GM12878 (cell line): ENCODE data around the gene SESN1. TPM values are rescaled to one million over a fixed set of nuclear protein-coding genes. Genes with fewer than 3 reads are reported as not detected.

ENCODE experiments used
- ATAC-seq: fragments of 200-7000 bp; cut with Tn5 transposase; 3 replicates; pipeline ENCODE4 v1.9.1; 2020; ENCODE audit warnings: mild to moderate bottlenecking, moderate library complexity
- BruUV-seq: library from RNA; stranded (reverse); fragments of 400-500 nt; replicated peaks from 2 replicates; lab custom pipeline; 2021; lab: Mats Ljungman, UMichigan
- CTCF ChIA-PET: fragments of 300-600 bp; sonication (Branson Sonifier 250); formaldehyde crosslinking; extraction: SDS; loops from one replicate; lab custom pipeline; 2021; ENCODE audit warnings: inconsistent platforms; lab: Yijun Ruan, JAX
- POLR2A ChIA-PET: fragments of 350-600 bp; formaldehyde crosslinking; extraction: SDS; loops from one replicate; lab custom pipeline; 2021; ENCODE audit warnings: inconsistent platforms; lab: Charles Lee
- RAD21 ChIA-PET: fragments of 300-600 bp; sonication (Branson Sonifier 250); formaldehyde crosslinking; loops from one replicate; lab custom pipeline; 2023; ENCODE audit warnings: antibody characterized with exemption; ENCODE audit not compliant: unreplicated experiment; lab: Charles Lee
- SMC1A ChIA-PET: fragments of 300-600 bp; sonication (Branson Sonifier 250); formaldehyde crosslinking; loops from one replicate; lab custom pipeline; 2023; ENCODE audit not compliant: unreplicated experiment, uncharacterized antibody; lab: Charles Lee
- DNase-seq: peaks from one replicate; pipeline ENCODE4 v3.0.0-alpha.2; 2011; ENCODE audit warnings: low read depth, low spot score
- FAIRE-seq: peaks from 3 replicates; lab custom pipeline; 2011; peaks lifted over from hg19 to GRCh38; lab: Jason Lieb, UNC
- H2AFZ ChIP-seq: 2 replicates; pipeline ENCODE4 v1.6.0; 2011; ENCODE audit warnings: low read depth, low read length, control low read depth; ENCODE audit not compliant: control insufficient read depth
- H3K27ac ChIP-seq: 2 replicates; pipeline ENCODE4 v1.5.1; 2011; ENCODE audit warnings: control low read depth; ENCODE audit not compliant: control insufficient read depth, insufficient read depth
- H3K27me3 ChIP-seq, 2 experiments: replicated peaks in 1 of 2; 2 replicates each; pipeline versions ENCODE4 v1.6.0 to v1.6.1; 2011; ENCODE audit warnings: low read length in 1 of 2; ENCODE audit not compliant: control insufficient read depth in 2 of 2, insufficient read depth in 2 of 2
- H3K36me3 ChIP-seq, 2 experiments: 2 replicates each; pipeline ENCODE4 v1.5.1; 2011; ENCODE audit warnings: low read length in 1 of 2; ENCODE audit not compliant: control insufficient read depth in 2 of 2, insufficient read depth in 2 of 2
- H3K4me1 ChIP-seq: 2 replicates; pipeline ENCODE4 v1.6.1; 2011; ENCODE audit warnings: mild to moderate bottlenecking, low read length, moderate library complexity, mixed read lengths; ENCODE audit not compliant: control insufficient read depth, insufficient read depth
- H3K4me2 ChIP-seq: 2 replicates; pipeline ENCODE4 v1.6.0; 2011; ENCODE audit warnings: control low read depth; ENCODE audit not compliant: control insufficient read depth, insufficient read depth
- H3K4me3 ChIP-seq: fragments of 200-600 bp; sonication (generic); 2 replicates; pipeline ENCODE4 v1.5.1; 2016
- H3K79me2 ChIP-seq: 2 replicates; pipeline ENCODE4 v1.6.0; 2011; ENCODE audit warnings: low read length; ENCODE audit not compliant: control insufficient read depth, insufficient read depth
- H3K9ac ChIP-seq: 2 replicates; pipeline ENCODE4 v1.8.0; 2011; ENCODE audit warnings: low read length, control low read depth, mixed read lengths; ENCODE audit not compliant: control insufficient read depth, insufficient read depth
- H3K9me3 ChIP-seq: replicated peaks from 3 replicates; pipeline ENCODE4 v1.5.1; 2011; ENCODE audit warnings: mild to moderate bottlenecking, low read length; ENCODE audit not compliant: control insufficient read depth, insufficient read depth
- H4K20me1 ChIP-seq: 2 replicates; pipeline ENCODE4 v1.6.0; 2011; ENCODE audit not compliant: control insufficient read depth, insufficient read depth
- BCL3 ChIP-seq: IDR thresholded peaks from 2 replicates; pipeline ENCODE4 v1.6.1; 2011; ENCODE audit warnings: borderline replicate concordance, low read depth, mild to moderate bottlenecking, moderate library complexity, low read length; ENCODE audit not compliant: insufficient read depth, poor library complexity, severe bottlenecking
- CEBPZ ChIP-seq: fragments of 150-350 bp; IDR thresholded peaks from 2 replicates; pipeline ENCODE4 v1.6.1; 2016; ENCODE audit warnings: low read depth, low read length
- E2F4 ChIP-seq: IDR thresholded peaks from 2 replicates; pipeline ENCODE4 v1.6.1; 2012; ENCODE audit warnings: low read depth, low read length, improper control_type of control experiment
- HSF1 ChIP-seq: fragments of 150-350 bp; IDR thresholded peaks from 2 replicates; pipeline ENCODE4 v1.6.1; 2014; ENCODE audit warnings: mild to moderate bottlenecking, low read depth, low read length
- KLF5 ChIP-seq: fragments of 450-650 bp; IDR thresholded peaks from 2 replicates; pipeline ENCODE4 v1.6.1; 2014; ENCODE audit warnings: mild to moderate bottlenecking; ENCODE audit not compliant: partially characterized antibody
- LARP7 ChIP-seq: fragments of 450-650 bp; IDR thresholded peaks from 2 replicates; pipeline ENCODE4 v1.6.1; 2017; ENCODE audit warnings: mild to moderate bottlenecking
- MTA3 ChIP-seq: IDR thresholded peaks from 2 replicates; pipeline ENCODE4 v1.6.1; 2012; ENCODE audit warnings: low read length, inconsistent platforms, borderline replicate concordance
- POLR2A ChIP-seq: IDR thresholded peaks from 2 replicates; pipeline ENCODE4 v1.6.1; 2011; ENCODE audit warnings: low read depth, mild to moderate bottlenecking, low read length
- POLR2AphosphoS5 ChIP-seq: IDR thresholded peaks from 2 replicates; pipeline ENCODE4 v1.6.1; 2011; ENCODE audit warnings: mild to moderate bottlenecking, low read length, inconsistent platforms
- RAD51 ChIP-seq: fragments of 450-650 bp; IDR thresholded peaks from 2 replicates; pipeline ENCODE4 v1.6.1; 2016; ENCODE audit warnings: moderate library complexity, mild to moderate bottlenecking, inconsistent platforms
- SMAD5 ChIP-seq: IDR thresholded peaks from 2 replicates; pipeline ENCODE4 v1.6.1; 2016; ENCODE audit warnings: antibody characterized with exemption, low read depth
- TARDBP ChIP-seq: IDR thresholded peaks from 2 replicates; pipeline ENCODE4 v1.6.1; 2016; ENCODE audit warnings: borderline replicate concordance
- WRNIP1 ChIP-seq: IDR thresholded peaks from 2 replicates; pipeline ENCODE4 v1.6.1; 2011; ENCODE audit warnings: low read depth, low read length, improper control_type of control experiment, borderline replicate concordance
- ZNF24 ChIP-seq: fragments of 450-650 bp; IDR thresholded peaks from 2 replicates; pipeline ENCODE4 v1.6.1; 2017; ENCODE audit warnings: antibody characterized with exemption, mild to moderate bottlenecking
- WGBS: methylation state at CpG from one replicate; pipeline ENCODE4 v1.1.6; 2016; ENCODE audit warnings: low lambda C conversion rate; ENCODE audit not compliant: insufficient replicate concordance, insufficient coverage; ENCODE audit errors: missing lambda C conversion rate; 5-methylcytosine and 5-hydroxymethylcytosine counted together
- in situ Hi-C: fragments of 300-500 bp; cut with MboI; formaldehyde crosslinking; loops from 9 replicates; pipeline ENCODE4 v1.14.3; 2018; ENCODE audit warnings: mixed read lengths
- intact Hi-C: fragments of 100-400 bp; cut with micrococcal nuclease; formaldehyde crosslinking; loops from one replicate; pipeline ENCODE4 v1.14.2; 2022; ENCODE audit not compliant: unreplicated experiment
- polyA plus RNA-seq, 11 experiments: library from polyadenylated mRNA; depleted of rRNA in 4 of 11; unstranded in 6 of 11; stranded (reverse) in 5 of 11; fragments of >200 nt; fragmentation: Nextera tagmentation in 4 of 11; fragmentation: Illumina TruSeq in 1 of 11; extraction: Ambion mirVana in 4 of 11; extraction: Trizol in 1 of 11; gene quantifications; 1 replicate in 1 of 11; 2 replicates in 10 of 11; pipeline versions ENCODE4 v1.2.1 to v1.2.3, GENCODE V29; 2011 to 2016; ENCODE audit warnings: inconsistent platforms in 2 of 11, missing spikeins in 2 of 11, low read depth in 1 of 11
- total RNA-seq, 4 experiments: library from RNA; depleted of rRNA in 3 of 4; stranded (reverse); fragments of >200 nt in 3 of 4; fragmentation: Illumina TruSeq in 1 of 4; extraction: Trizol in 1 of 4; gene quantifications; 2 replicates each; pipeline versions ENCODE4 v1.2.1 to v1.2.3, GENCODE V29; 2013 to 2021

Gene SESN1
- total and polyA plus RNA-seq, 10 of the 15 experiments (the other 5 are each of a cell fraction or from before 2014, with no cell fraction given) = 1.3 to 13.0 (median 3.3) TPM

- ChIA-PET POLR2A (no interaction called here), SMC1A (no interaction called here), RAD21 (no interaction called here), CTCF (no interaction called here)
- no peak overlapping the region for H3K9ac ChIP-seq
- DNase-seq (no peak), ATAC-seq (no peak), FAIRE-seq (peak; percentile 7)
- H3K36me3 ChIP-seq = no peaks in the 10 kb centered on the region
- no peak overlapping the region for H3K4me2 ChIP-seq
- no peaks in the 10 kb centered on the region for H3K27me3 ChIP-seq
- WGBS = 46% methylated on average over 3 of the region's 3 CpGs
- no peak overlapping the region for H3K27ac ChIP-seq
- H3K79me2 ChIP-seq = no peaks in the 10 kb centered on the region
- no peak overlapping the region for H2AFZ ChIP-seq
- H3K4me3 ChIP-seq = no peak overlapping the region
- intact Hi-C loops = no loop called here
- BruUV-seq = no TSS peak
- no peaks in the 10 kb centered on the region for H4K20me1 ChIP-seq
- in situ Hi-C loops = no loop called here
- no peaks in the 10 kb centered on the region for H3K4me1 ChIP-seq
- no peak for TF ChIP-seq ZNF24
- TF ChIP-seq BCL3 = no peak
- no peak for TF ChIP-seq POLR2A
- no peak for TF ChIP-seq WRNIP1
- TF ChIP-seq LARP7 = no peak
- no peak for TF ChIP-seq CEBPZ
- no peak for TF ChIP-seq KLF5
- TF ChIP-seq HSF1 = no peak
- no peak for TF ChIP-seq MTA3
- TF ChIP-seq E2F4 = no peak
- no peak for TF ChIP-seq TARDBP
- no peak for TF ChIP-seq POLR2AphosphoS5
- no peak for TF ChIP-seq SMAD5
- no peak for TF ChIP-seq RAD51
- no peaks in the 10 kb centered on the region; the same call in 2 of the 3 replicates for H3K9me3 ChIP-seq
These were observed 35.4 kb upstream of the SESN1 start for GRCh38 chr6:109130065-109130464.
